GM13977 (cell line): ENCODE measurements around the gene ADORA3.

Experiments used
- DNase-seq: peaks from one replicate; pipeline ENCODE4 v3.0.0; 2012; ENCODE audit warnings: low spot score
- in situ Hi-C: fragments of 300-500 bp; cut with MboI; formaldehyde crosslinking; loops from one replicate; pipeline ENCODE4 v1.12.0; 2022; ENCODE audit warnings: low sequenced_read_pairs, low pct_unique_long_range_greater_than_20kb, mixed read lengths, inconsistent platforms; ENCODE audit not compliant: unreplicated experiment
- TF ChIP-seq, protein P1 (sequence below): IDR thresholded peaks from 2 replicates; pipeline ENCODE4 v1.5.1; 2012; ENCODE audit warnings: mild to moderate bottlenecking, control low read depth; ENCODE audit not compliant: insufficient read depth; ENCODE audit errors: extremely low read depth, missing control alignments

ADORA3 gene

GRCh38 chr1:111497592-111497991 is 5.8 kb downstream of the ADORA3 start:
- in situ Hi-C loops = loop anchor here (10.0 kb wide), 1 partner anchor 267 kb away; no protein-coding TSS in a partner anchor
- TF ChIP-seq, protein P1, sequence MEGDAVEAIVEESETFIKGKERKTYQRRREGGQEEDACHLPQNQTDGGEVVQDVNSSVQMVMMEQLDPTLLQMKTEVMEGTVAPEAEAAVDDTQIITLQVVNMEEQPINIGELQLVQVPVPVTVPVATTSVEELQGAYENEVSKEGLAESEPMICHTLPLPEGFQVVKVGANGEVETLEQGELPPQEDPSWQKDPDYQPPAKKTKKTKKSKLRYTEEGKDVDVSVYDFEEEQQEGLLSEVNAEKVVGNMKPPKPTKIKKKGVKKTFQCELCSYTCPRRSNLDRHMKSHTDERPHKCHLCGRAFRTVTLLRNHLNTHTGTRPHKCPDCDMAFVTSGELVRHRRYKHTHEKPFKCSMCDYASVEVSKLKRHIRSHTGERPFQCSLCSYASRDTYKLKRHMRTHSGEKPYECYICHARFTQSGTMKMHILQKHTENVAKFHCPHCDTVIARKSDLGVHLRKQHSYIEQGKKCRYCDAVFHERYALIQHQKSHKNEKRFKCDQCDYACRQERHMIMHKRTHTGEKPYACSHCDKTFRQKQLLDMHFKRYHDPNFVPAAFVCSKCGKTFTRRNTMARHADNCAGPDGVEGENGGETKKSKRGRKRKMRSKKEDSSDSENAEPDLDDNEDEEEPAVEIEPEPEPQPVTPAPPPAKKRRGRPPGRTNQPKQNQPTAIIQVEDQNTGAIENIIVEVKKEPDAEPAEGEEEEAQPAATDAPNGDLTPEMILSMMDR = no peak
- DNase-seq = no peak

- TF ChIP-seq, protein P1 = no peak
- in situ Hi-C loops = loop anchor here (10.0 kb wide), 1 partner anchor 268 kb away; no protein-coding TSS in a partner anchor
- DNase-seq = no peak
These were observed 7.0 kb downstream of the ADORA3 start for GRCh38 chr1:111496398-111496797.

DNA sequence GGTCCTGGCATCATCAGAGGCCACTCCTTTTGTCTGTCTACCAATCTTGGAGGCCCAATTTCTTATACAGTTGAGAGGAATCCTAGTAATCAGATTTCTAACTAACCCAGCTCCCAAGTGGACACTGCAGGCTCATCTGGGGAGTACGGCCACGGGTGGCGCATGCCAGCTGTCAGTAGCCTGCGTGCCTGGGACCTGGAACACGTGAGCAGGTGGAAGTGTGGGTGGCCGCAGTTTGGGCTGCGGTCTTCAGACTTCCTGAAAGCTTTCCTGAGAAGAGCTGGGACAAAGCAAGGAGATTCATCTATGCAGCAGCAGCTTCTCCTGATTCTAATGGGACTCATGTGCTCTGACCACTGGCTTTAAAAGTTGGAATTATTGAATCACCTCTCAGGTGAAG is 12.4 kb downstream of the ADORA3 start:
- TF ChIP-seq, protein P1 = no peak
- in situ Hi-C loops = loop anchor here (10.0 kb wide), 1 partner anchor 274 kb away; no protein-coding TSS in a partner anchor
- DNase-seq = no peak

DNA sequence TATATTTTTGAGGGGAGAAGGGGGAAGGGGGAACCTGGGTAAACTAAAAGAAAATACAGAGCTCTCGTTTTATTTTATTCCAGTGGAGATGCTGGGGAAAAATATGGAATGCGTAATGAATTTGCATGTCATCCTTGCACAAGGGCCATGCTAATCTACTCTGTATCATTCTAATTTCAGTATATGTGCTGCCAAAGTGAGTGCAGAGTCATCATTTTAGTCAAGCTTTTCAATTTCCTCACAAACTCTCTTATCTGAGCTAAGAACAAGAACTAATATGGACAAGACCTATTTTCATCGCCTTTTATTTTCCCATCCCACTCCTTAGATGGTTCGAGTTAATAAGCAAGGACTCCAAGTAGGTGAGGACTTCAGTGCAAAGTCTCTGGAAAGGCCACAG is 13.2 kb downstream of the ADORA3 start:
- TF ChIP-seq, protein P1 = no peak
- DNase-seq = no peak
- in situ Hi-C loops = loop anchor here (10.0 kb wide), 1 partner anchor 275 kb away; no protein-coding TSS in a partner anchor

GRCh38 chr1:111489604-111490003 is 13.8 kb downstream of the ADORA3 start:
- no peak for DNase-seq
- in situ Hi-C loops = loop anchor here (10.0 kb wide), 1 partner anchor 275 kb away; no protein-coding TSS in a partner anchor

GRCh38 chr1:111488669-111489068 is 14.8 kb downstream of the ADORA3 start:
- DNase-seq = no peak
- TF ChIP-seq, protein P1 = no peak
- in situ Hi-C loops = no loop called here

More at GRCh38 chr1:111489604-111490003, 13.8 kb downstream of the ADORA3 start:
- TF ChIP-seq, protein P1 = no peak

DNA sequence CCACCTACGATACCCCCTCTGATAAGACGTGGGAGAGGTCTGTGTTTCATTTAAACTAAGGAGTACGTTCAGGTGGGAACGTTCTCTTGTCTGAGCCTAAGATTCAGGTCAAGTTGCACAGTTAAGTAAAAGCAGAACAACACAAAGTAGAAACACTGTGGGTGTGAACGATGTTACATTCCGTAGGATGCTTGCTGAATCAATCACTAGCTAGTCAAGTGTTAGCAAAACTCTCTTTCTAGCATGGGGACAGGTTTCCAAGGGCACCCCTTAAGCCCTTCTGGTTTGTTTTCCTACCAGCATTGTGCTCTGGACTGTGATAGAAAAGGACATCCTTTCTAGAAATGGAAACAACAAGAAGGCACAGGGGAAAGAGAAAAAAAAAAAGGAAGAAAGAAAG is 16.3 kb downstream of the ADORA3 start:
- TF ChIP-seq, protein P1 = no peak
- in situ Hi-C loops = no loop called here
- DNase-seq = no peak
